ENCODE measurements around the gene FIGNL2.

GRCh38 chr12:51866324-51866723 lies 17.8 kb upstream of the FIGNL2 start:
- no peak for TF ChIP-seq CTCF (IDR thresholded peaks at IDR 0.05 in 4 of 5, conservative IDR thresholded peaks at IDR 0.05 in 1 of 5)
- no peak for TF ChIP-seq POLR2A (IDR thresholded peaks at IDR 0.05)
